ENCODE data around the gene TMEM176A. TPM values are rescaled to one million over a fixed set of nuclear protein-coding genes. Genes with fewer than 3 reads are reported as not detected.

The TMEM176A gene
- total RNA-seq, 1 donor from 2014 or later, result not detected

DNA sequence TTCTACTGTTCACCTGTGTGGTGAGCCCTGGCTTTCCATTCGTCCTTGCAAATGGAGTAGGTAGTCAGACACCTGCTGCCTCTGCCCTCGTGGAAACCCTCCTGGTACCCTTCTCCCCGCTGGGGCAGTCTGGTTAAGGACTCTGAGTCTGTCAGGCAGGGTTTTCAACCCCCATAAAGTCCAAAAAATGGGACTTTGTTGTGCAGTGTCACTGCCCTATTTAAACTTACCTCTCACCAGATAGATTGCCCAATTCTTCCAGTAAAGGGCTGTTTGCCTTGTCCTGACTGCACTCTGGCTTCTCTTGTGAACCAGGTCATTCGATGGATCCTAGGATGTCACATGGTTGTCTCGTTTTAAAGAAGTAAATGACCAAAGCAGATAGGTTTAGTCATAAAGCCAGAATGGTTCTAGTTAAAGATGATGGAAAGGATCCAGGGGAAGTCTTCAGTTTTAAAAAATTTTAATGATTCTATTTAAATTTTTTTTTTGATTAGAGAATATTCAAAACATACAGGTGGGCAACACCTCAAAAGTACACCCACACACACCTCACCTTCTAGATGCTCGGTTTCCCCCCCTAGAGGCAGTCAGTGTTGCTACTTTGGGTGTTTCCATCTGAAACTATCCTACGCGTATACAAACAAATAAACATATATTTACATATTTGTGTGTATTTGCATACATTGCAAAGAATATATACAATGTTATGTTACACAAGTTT lies 22.4 kb upstream of the TMEM176A start:
- Histone ChIP-seq H3K36me3 (ENCODE audit: insufficient read depth, low read length) (no peaks in the 10 kb centered on the region), H3K9me3 (ENCODE audit: insufficient read depth, low read depth, low read length) (no peaks in the 10 kb centered on the region), H3K27me3 (ENCODE audit: insufficient read depth, low read length) (peaks cover 2% of the 10 kb centered on the region), H2AFZ (ENCODE audit: low read depth, low read length) (no peak overlapping the region), H3K4me3 (ENCODE audit: insufficient read depth, low read depth, low read length) (no peak overlapping the region), H3K4me2 (ENCODE audit: low read length) (no peak overlapping the region), H3K4me1 (ENCODE audit: insufficient read depth, low read length) (no peaks in the 10 kb centered on the region), H3K27ac (ENCODE audit: low read depth, low read length) (no peak overlapping the region), H3K9ac (ENCODE audit: low read length) (no peak overlapping the region), H3K79me2 (ENCODE audit: insufficient read depth, low read length) (no peaks in the 10 kb centered on the region), H4K20me1 (ENCODE audit: insufficient read depth, low read length) (no peaks in the 10 kb centered on the region)
- no peak for TF ChIP-seq EZH2 (IDR thresholded peaks at IDR 0.05; ENCODE audit: insufficient read depth, low read length)
- Mint-ChIP-seq H3K36me3 (ENCODE audit: low read depth, unreplicated experiment) (no peaks in the 10 kb centered on the region), H3K27ac (ENCODE audit: unreplicated experiment) (no peak overlapping the region), H3K9me3 (ENCODE audit: unreplicated experiment) (peaks cover 5% of the 10 kb centered on the region), H3K4me1 (ENCODE audit: low read depth, unreplicated experiment) (peaks cover 3% of the 10 kb centered on the region), H3K4me3 (ENCODE audit: unreplicated experiment) (no peak overlapping the region), H3K27me3 (ENCODE audit: low read depth, unreplicated experiment) (peaks cover 17% of the 10 kb centered on the region)
- FAIRE-seq, result no peak
- DNase-seq (ENCODE audit: low read depth), result no peak

DNA sequence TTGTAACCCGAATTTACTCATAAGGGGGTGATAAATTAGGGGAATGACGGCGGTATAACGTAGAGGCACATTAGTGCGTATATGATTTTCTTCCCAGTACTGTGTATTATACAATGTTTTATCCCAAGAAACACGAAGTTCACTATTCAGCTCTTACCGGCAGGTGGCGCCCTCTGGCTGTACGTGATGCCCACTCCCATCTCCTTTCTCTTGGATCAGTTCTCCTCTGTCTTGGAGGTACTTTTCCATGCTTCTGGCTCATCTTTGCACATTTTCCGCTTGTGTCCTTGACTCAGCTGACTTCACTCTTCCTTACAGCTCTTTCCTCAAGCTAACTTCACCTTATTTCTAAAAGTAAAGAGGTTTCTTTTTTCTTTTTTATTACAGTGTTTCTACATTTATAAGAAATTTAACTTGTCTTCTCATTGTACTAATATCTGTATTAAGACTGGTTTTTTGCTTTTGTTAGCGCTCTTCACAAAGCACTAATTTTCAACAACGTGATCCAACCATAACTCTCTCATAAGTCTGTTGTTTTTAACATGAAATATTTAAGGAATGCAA lies 21.7 kb upstream of the TMEM176A start:
- DNase-seq (ENCODE audit: low read depth), result peak; percentile 23
- Mint-ChIP-seq H3K9me3 (ENCODE audit: unreplicated experiment) (peaks cover 3% of the 10 kb centered on the region), H3K27ac (ENCODE audit: unreplicated experiment) (no peak overlapping the region), H3K27me3 (ENCODE audit: low read depth, unreplicated experiment) (peaks cover 17% of the 10 kb centered on the region), H3K4me1 (ENCODE audit: low read depth, unreplicated experiment) (peaks cover 3% of the 10 kb centered on the region), H3K4me3 (ENCODE audit: unreplicated experiment) (no peak overlapping the region), H3K36me3 (ENCODE audit: low read depth, unreplicated experiment) (no peaks in the 10 kb centered on the region)
- H3K27me3 ChIP-seq (ENCODE audit: insufficient read depth, low read length), result peaks cover 2% of the 10 kb centered on the region
- no peaks in the 10 kb centered on the region for H3K36me3 ChIP-seq (ENCODE audit: insufficient read depth, low read length)
- no peaks in the 10 kb centered on the region for H3K4me1 ChIP-seq (ENCODE audit: insufficient read depth, low read length)
- H3K9ac ChIP-seq (ENCODE audit: low read length), result no peak overlapping the region
- TF ChIP-seq EZH2 (IDR thresholded peaks at IDR 0.05; ENCODE audit: insufficient read depth, low read length), result no peak
- TF ChIP-seq, protein P1, sequence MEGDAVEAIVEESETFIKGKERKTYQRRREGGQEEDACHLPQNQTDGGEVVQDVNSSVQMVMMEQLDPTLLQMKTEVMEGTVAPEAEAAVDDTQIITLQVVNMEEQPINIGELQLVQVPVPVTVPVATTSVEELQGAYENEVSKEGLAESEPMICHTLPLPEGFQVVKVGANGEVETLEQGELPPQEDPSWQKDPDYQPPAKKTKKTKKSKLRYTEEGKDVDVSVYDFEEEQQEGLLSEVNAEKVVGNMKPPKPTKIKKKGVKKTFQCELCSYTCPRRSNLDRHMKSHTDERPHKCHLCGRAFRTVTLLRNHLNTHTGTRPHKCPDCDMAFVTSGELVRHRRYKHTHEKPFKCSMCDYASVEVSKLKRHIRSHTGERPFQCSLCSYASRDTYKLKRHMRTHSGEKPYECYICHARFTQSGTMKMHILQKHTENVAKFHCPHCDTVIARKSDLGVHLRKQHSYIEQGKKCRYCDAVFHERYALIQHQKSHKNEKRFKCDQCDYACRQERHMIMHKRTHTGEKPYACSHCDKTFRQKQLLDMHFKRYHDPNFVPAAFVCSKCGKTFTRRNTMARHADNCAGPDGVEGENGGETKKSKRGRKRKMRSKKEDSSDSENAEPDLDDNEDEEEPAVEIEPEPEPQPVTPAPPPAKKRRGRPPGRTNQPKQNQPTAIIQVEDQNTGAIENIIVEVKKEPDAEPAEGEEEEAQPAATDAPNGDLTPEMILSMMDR (IDR thresholded peaks at IDR 0.05; ENCODE audit: insufficient read depth, low read depth, low read length), result peak; percentile 82
- H3K27ac ChIP-seq (ENCODE audit: low read depth, low read length), result no peak overlapping the region
- H3K4me3 ChIP-seq (ENCODE audit: insufficient read depth, low read depth, low read length), result no peak overlapping the region
- no peak overlapping the region for H3K4me2 ChIP-seq (ENCODE audit: low read length)
- H2AFZ ChIP-seq (ENCODE audit: low read depth, low read length), result no peak overlapping the region
- FAIRE-seq, result no peak
- H3K9me3 ChIP-seq (ENCODE audit: insufficient read depth, low read depth, low read length), result no peaks in the 10 kb centered on the region
- no peaks in the 10 kb centered on the region for H3K79me2 ChIP-seq (ENCODE audit: insufficient read depth, low read length)
- no peaks in the 10 kb centered on the region for H4K20me1 ChIP-seq (ENCODE audit: insufficient read depth, low read length)

DNA sequence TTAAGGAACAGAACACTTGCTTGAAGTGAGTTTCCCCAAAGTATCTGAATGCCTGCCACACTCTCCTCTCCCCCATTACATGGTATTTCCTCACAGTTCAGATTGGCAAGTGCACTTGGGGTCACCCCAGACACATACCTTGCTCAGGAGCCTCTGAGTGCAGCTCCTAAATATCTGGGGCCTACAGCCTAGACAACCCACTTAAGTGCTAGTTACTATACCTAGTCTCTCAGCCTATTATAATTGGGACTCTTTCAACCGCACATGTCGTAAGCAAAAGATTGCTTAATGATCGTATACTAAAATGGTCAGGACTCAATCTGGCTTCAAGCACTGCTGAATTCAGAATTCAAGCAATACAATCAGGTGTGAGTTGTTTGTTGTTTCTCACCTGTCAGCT lies 20.3 kb upstream of the TMEM176A start:
- Histone ChIP-seq H3K79me2 (ENCODE audit: insufficient read depth, low read length) (no peaks in the 10 kb centered on the region), H3K4me2 (ENCODE audit: low read length) (no peak overlapping the region), H3K9ac (ENCODE audit: low read length) (no peak overlapping the region), H3K4me3 (ENCODE audit: insufficient read depth, low read depth, low read length) (no peak overlapping the region), H3K4me1 (ENCODE audit: insufficient read depth, low read length) (no peaks in the 10 kb centered on the region), H3K27ac (ENCODE audit: low read depth, low read length) (no peak overlapping the region), H3K27me3 (ENCODE audit: insufficient read depth, low read length) (peaks cover 2% of the 10 kb centered on the region), H3K36me3 (ENCODE audit: insufficient read depth, low read length) (no peaks in the 10 kb centered on the region), H2AFZ (ENCODE audit: low read depth, low read length) (no peak overlapping the region), H3K9me3 (ENCODE audit: insufficient read depth, low read depth, low read length) (no peaks in the 10 kb centered on the region), H4K20me1 (ENCODE audit: insufficient read depth, low read length) (no peaks in the 10 kb centered on the region)
- Mint-ChIP-seq H3K4me3 (ENCODE audit: unreplicated experiment) (no peak overlapping the region), H3K27me3 (ENCODE audit: low read depth, unreplicated experiment) (peaks cover 15% of the 10 kb centered on the region), H3K36me3 (ENCODE audit: low read depth, unreplicated experiment) (no peaks in the 10 kb centered on the region), H3K27ac (ENCODE audit: unreplicated experiment) (no peak overlapping the region), H3K9me3 (ENCODE audit: unreplicated experiment) (no peaks in the 10 kb centered on the region), H3K4me1 (ENCODE audit: low read depth, unreplicated experiment) (peaks cover 15% of the 10 kb centered on the region)
- no peak for DNase-seq (ENCODE audit: low read depth)
- no peak for FAIRE-seq
- TF ChIP-seq EZH2 (IDR thresholded peaks at IDR 0.05; ENCODE audit: insufficient read depth, low read length), result no peak
- TF ChIP-seq, protein P1 (IDR thresholded peaks at IDR 0.05; ENCODE audit: insufficient read depth, low read depth, low read length), result no peak

Measured in astrocyte (in vitro differentiated cells and primary cell).